Measurements from ENCODE around the gene ADAMTS1.

DNA sequence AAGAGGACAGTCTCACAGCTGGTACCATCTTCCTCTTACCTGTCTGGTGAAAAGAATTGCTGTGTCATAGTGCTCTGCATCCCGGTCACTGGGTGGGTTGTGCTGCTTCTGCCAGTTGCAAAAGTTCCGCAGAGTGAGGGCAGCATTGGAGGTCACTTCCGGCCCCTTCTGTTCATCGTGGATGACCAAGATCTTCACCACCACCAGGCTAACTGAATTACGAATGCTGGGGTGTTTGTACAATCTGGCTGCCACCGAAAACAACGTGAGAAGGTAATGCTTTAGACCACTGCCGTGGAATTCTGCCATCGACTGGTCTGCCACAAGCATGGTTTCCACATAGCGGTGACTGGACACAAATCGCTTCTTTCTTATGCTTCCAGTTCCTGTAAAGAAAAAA is 2.9 kb downstream of the ADAMTS1 start:
- TF ChIP-seq, protein P1, sequence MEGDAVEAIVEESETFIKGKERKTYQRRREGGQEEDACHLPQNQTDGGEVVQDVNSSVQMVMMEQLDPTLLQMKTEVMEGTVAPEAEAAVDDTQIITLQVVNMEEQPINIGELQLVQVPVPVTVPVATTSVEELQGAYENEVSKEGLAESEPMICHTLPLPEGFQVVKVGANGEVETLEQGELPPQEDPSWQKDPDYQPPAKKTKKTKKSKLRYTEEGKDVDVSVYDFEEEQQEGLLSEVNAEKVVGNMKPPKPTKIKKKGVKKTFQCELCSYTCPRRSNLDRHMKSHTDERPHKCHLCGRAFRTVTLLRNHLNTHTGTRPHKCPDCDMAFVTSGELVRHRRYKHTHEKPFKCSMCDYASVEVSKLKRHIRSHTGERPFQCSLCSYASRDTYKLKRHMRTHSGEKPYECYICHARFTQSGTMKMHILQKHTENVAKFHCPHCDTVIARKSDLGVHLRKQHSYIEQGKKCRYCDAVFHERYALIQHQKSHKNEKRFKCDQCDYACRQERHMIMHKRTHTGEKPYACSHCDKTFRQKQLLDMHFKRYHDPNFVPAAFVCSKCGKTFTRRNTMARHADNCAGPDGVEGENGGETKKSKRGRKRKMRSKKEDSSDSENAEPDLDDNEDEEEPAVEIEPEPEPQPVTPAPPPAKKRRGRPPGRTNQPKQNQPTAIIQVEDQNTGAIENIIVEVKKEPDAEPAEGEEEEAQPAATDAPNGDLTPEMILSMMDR (conservative IDR thresholded peaks at IDR 0.05; ENCODE audit: low read length), result no peak
- TF ChIP-seq EZH2phosphoT487 (IDR thresholded peaks at IDR 0.05; ENCODE audit: borderline replicate concordance), result no peak
